HEK293 (cell line): ENCODE measurements around the gene FXN.
A peak's percentile ranks its signal among the peaks of the same experiment; 100 is the strongest.

ENCODE experiments used
- CTCF ChIA-PET: fragments of 350-600 bp; formaldehyde crosslinking; extraction: SDS; loops from one replicate; lab custom pipeline; 2021; ENCODE audit warnings: antibody characterized with exemption; lab: Yijun Ruan, JAX
- POLR2A ChIA-PET: fragments of 300-600 bp; formaldehyde crosslinking; extraction: SDS; loops from one replicate; lab custom pipeline; 2020; ENCODE audit warnings: antibody characterized with exemption, inconsistent platforms; lab: Yijun Ruan, JAX
- H3K27ac ChIP-seq: fragments of 200-500 bp; sonication (Bioruptor generic); 2 replicates; pipeline ENCODE4 v1.5.1; 2014; ENCODE audit warnings: low read depth, low read length, control low read depth, inconsistent platforms; ENCODE audit errors: extremely low read depth
- H3K36me3 ChIP-seq, 2 experiments: fragments of 200-500 bp in 1 of 2; sonication (Bioruptor generic) in 1 of 2; 1 replicate in 1 of 2; 2 replicates in 1 of 2; pipeline ENCODE4 v1.5.1; 2014 to 2017; ENCODE audit warnings: inconsistent platforms in 2 of 2, low read length in 2 of 2; ENCODE audit not compliant: control insufficient read depth in 2 of 2, insufficient read depth in 1 of 2
- H3K4me1 ChIP-seq: fragments of 200-500 bp; sonication (Bioruptor generic); 2 replicates; pipeline ENCODE4 v1.5.1; 2014; ENCODE audit warnings: mild to moderate bottlenecking, low read length, inconsistent platforms; ENCODE audit not compliant: control insufficient read depth, insufficient read depth
- H3K4me3 ChIP-seq: 2 replicates; pipeline ENCODE4 v1.5.1; 2011; ENCODE audit warnings: low read depth, mild to moderate bottlenecking, control low read depth, low read length, moderate library complexity
- H3K9me3 ChIP-seq: fragments of 200-500 bp; sonication (Bioruptor generic); 2 replicates; pipeline ENCODE4 v1.5.1; 2014; ENCODE audit warnings: low read depth, low read length, inconsistent platforms; ENCODE audit not compliant: control insufficient read depth, insufficient read depth
- IKZF3 ChIP-seq: fragments of 450-650 bp; IDR thresholded peaks from 2 replicates; pipeline ENCODE4 v1.5.0; 2018; ENCODE audit warnings: missing biosample characterization, mild to moderate bottlenecking, missing genetic modification characterization, moderate library complexity
- PRDM1 ChIP-seq: fragments of 450-650 bp; formaldehyde crosslinking; IDR thresholded peaks from 2 replicates; pipeline ENCODE4; 2016; ENCODE audit warnings: missing biosample characterization, missing genetic modification characterization
- PRDM10 ChIP-seq: fragments of 450-650 bp; formaldehyde crosslinking; IDR thresholded peaks from 2 replicates; pipeline ENCODE4 v1.5.1; 2016; ENCODE audit warnings: missing biosample characterization, missing genetic modification characterization
- TRIM28 ChIP-seq: IDR thresholded peaks from 2 replicates; pipeline ENCODE4 v1.6.1; 2011; ENCODE audit warnings: low read length, control low read depth, borderline replicate concordance
- ZBTB10 ChIP-seq: fragments of 450-650 bp; formaldehyde crosslinking; IDR thresholded peaks from 2 replicates; pipeline ENCODE4 v1.5.1; 2016; ENCODE audit warnings: missing biosample characterization, missing genetic modification characterization
- ZBTB8A ChIP-seq: fragments of 450-650 bp; formaldehyde crosslinking; IDR thresholded peaks from 2 replicates; pipeline ENCODE4 v1.5.1; 2016; ENCODE audit warnings: missing biosample characterization, missing genetic modification characterization
- ZEB2 ChIP-seq: fragments of 450-650 bp; formaldehyde crosslinking; IDR thresholded peaks from 2 replicates; pipeline ENCODE4 v1.5.1; 2016; ENCODE audit warnings: missing biosample characterization, missing genetic modification characterization
- ZIC2 ChIP-seq: fragments of 450-650 bp; formaldehyde crosslinking; IDR thresholded peaks from 2 replicates; pipeline ENCODE4 v1.5.1; 2016; ENCODE audit warnings: missing biosample characterization, missing genetic modification characterization
- ZNF341 ChIP-seq: fragments of 450-650 bp; formaldehyde crosslinking; IDR thresholded peaks from 2 replicates; pipeline ENCODE4; 2016; ENCODE audit warnings: low read depth, missing biosample characterization, missing genetic modification characterization
- ZNF423 ChIP-seq: fragments of 450-650 bp; formaldehyde crosslinking; IDR thresholded peaks from 2 replicates; pipeline ENCODE4 v1.5.1; 2016; ENCODE audit warnings: missing biosample characterization, missing genetic modification characterization
- ZNF433 ChIP-seq: fragments of 450-650 bp; formaldehyde crosslinking; IDR thresholded peaks from 2 replicates; pipeline ENCODE4 v1.5.1; 2016; ENCODE audit warnings: missing biosample characterization, missing genetic modification characterization, low read depth
- ZNF580 ChIP-seq: fragments of 450-650 bp; formaldehyde crosslinking; IDR thresholded peaks from 2 replicates; pipeline ENCODE4 v1.5.1; 2016; ENCODE audit warnings: missing biosample characterization, missing genetic modification characterization
- ZNF626 ChIP-seq: fragments of 450-650 bp; sonication (Bioruptor Pico); formaldehyde crosslinking; IDR thresholded peaks from 2 replicates; pipeline ENCODE4 v1.5.1; 2018; ENCODE audit warnings: missing biosample characterization, missing genetic modification characterization, inconsistent platforms

The FXN gene

GRCh38 chr9:69122082-69122548, 86.6 kb downstream of the FXN start (continued):
- TF ChIP-seq ZNF341 (tag by site-specific recombination), result no peak
- no peak for TF ChIP-seq TRIM28
- no peak for TF ChIP-seq ZNF433
- TF ChIP-seq PRDM1 (tag by site-specific recombination), result peak; percentile 87
- no peak for TF ChIP-seq ZNF580
- peak; percentile 66 for TF ChIP-seq ZEB2 (tag by site-specific recombination)
- no peak for TF ChIP-seq PRDM10

GRCh38 chr9:69122549-69123141, 87.1 kb downstream of the FXN start:
- H3K4me3 ChIP-seq, result peak overlapping the region; percentile 83
- peak overlapping the region; percentile 90; the same call in 1 of the 2 replicates for H3K27ac ChIP-seq
- CTCF ChIA-PET, result interaction anchor here (0.6 to 2.1 kb wide), 11 partner anchors 12 to 72 kb away, joined by 3 to 10 read pairs (median 4); partner anchors contain the start of gene TJP2
- H3K4me1 ChIP-seq, result peaks cover 3% of the 10 kb centered on the region; the same call in 1 of the 2 replicates
- no peaks in the 10 kb centered on the region for H3K36me3 ChIP-seq
- POLR2A ChIA-PET, result interaction anchor here (0.9 to 2.7 kb wide), 5 partner anchors 9 to 58 kb away, joined by 3 to 13 read pairs (median 8); partner anchors contain the start of gene TJP2
- no peak for TF ChIP-seq ZBTB10 (tag by site-specific recombination)
- no peak for TF ChIP-seq IKZF3 (tag by site-specific recombination)
- TF ChIP-seq ZNF423 (tag by site-specific recombination), result 0 out of 2 replicates have a peak, but pooled peaks have one; percentile 10
- no peak for TF ChIP-seq ZBTB8A (tag by site-specific recombination)
- H3K9me3 ChIP-seq, result no peaks in the 10 kb centered on the region

GRCh38 chr9:69130456-69131441, 95.2 kb downstream of the FXN start:
- Histone ChIP-seq H3K27ac (no peak overlapping the region), H3K9me3 (no peaks in the 10 kb centered on the region), H3K36me3 (no peaks in the 10 kb centered on the region), H3K4me1 (peaks cover 3% of the 10 kb centered on the region; the same call in 1 of the 2 replicates), H3K4me3 (no peak overlapping the region)
- POLR2A ChIA-PET, result interaction anchor here (1.8 kb wide), 1 partner anchor 9 kb away, joined by 9 read pairs; no protein-coding TSS in a partner anchor
- TF ChIP-seq ZNF626 (tag by site-specific recombination) (no peak), ZIC2 (no peak)
- CTCF ChIA-PET, result interaction anchor here (0.7 to 0.8 kb wide), 2 partner anchors 48 to 74 kb away, joined by 3 read pairs; no protein-coding TSS in a partner anchor
